Fibroblast of lung (primary cell): Measurements from ENCODE around the gene INSIG1. TPM values are rescaled to one million over a fixed set of nuclear protein-coding genes. Genes with fewer than 3 reads are reported as not detected.

Experiments
- DNase-seq, 2 donors: peaks; one replicate each; pipeline versions ENCODE4 v3.0.0 to v3.0.0-alpha.2; 2010; ENCODE audit warnings: low read depth in 2 of 2
- H2AFZ ChIP-seq: 2 replicates; pipeline ENCODE4 v1.5.1; 2012; ENCODE audit warnings: low read length, control low read depth, inconsistent platforms
- H3K27ac ChIP-seq: 2 replicates; pipeline ENCODE4 v1.5.1; 2011; ENCODE audit warnings: low read length, control low read depth; ENCODE audit not compliant: insufficient read depth
- H3K27me3 ChIP-seq: 2 replicates; pipeline ENCODE4 v1.5.1; 2011; ENCODE audit warnings: mild to moderate bottlenecking, low read length; ENCODE audit not compliant: control insufficient read depth, insufficient read depth
- H3K36me3 ChIP-seq: 2 replicates; pipeline ENCODE4 v1.5.1; 2011; ENCODE audit warnings: low read length; ENCODE audit not compliant: control insufficient read depth, insufficient read depth
- H3K4me1 ChIP-seq: 2 replicates; pipeline ENCODE4 v1.5.1; 2011; ENCODE audit warnings: low read length; ENCODE audit not compliant: control insufficient read depth, insufficient read depth; ENCODE audit errors: extremely low read depth
- H3K4me2 ChIP-seq: 2 replicates; pipeline ENCODE4 v1.5.1; 2011; ENCODE audit warnings: low read length, control low read depth; ENCODE audit not compliant: insufficient read depth; ENCODE audit errors: extremely low read depth
- H3K4me3 ChIP-seq, 4 experiments: fragments of 200-600 bp in 1 of 4; sonication (generic) in 1 of 4; replicated peaks in 1 of 4; 2 replicates each; pipeline ENCODE4 v1.5.1; 2011 to 2016; ENCODE audit warnings: low read length in 4 of 4, low read depth in 3 of 4, mild to moderate bottlenecking in 3 of 4, control low read depth in 2 of 4, inconsistent platforms in 1 of 4, mixed read lengths in 1 of 4; ENCODE audit not compliant: insufficient read depth in 1 of 4; ENCODE audit errors: control extremely low read depth in 1 of 4
- H3K79me2 ChIP-seq: 2 replicates; pipeline ENCODE4 v1.5.1; 2012; ENCODE audit warnings: mild to moderate bottlenecking, low read length, inconsistent platforms; ENCODE audit not compliant: control insufficient read depth, insufficient read depth
- H3K9ac ChIP-seq: 2 replicates; pipeline ENCODE4 v1.5.1; 2011; ENCODE audit warnings: mild to moderate bottlenecking, low read length, control low read depth; ENCODE audit not compliant: insufficient read depth
- H3K9me3 ChIP-seq: 2 replicates; pipeline ENCODE4 v1.5.1; 2012; ENCODE audit warnings: low read depth, low read length; ENCODE audit not compliant: control insufficient read depth, insufficient read depth
- H4K20me1 ChIP-seq: 2 replicates; pipeline ENCODE4 v1.5.1; 2011; ENCODE audit warnings: low read length; ENCODE audit not compliant: control insufficient read depth, insufficient read depth; ENCODE audit errors: extremely low read depth
- EZH2 ChIP-seq: IDR thresholded peaks from 2 replicates; pipeline ENCODE4 v1.5.1; 2012; ENCODE audit warnings: low read length, control low read depth, mild to moderate bottlenecking; ENCODE audit errors: missing control alignments
- polyA plus RNA-seq, 2 donors: library from polyadenylated mRNA; depleted of rRNA in 1 of 2; stranded (reverse) in 1 of 2; unstranded in 1 of 2; fragments of >200 nt; gene quantifications; 2 replicates each; pipeline ENCODE4 v1.2.1, GENCODE V29; 2011 to 2012; ENCODE audit warnings: missing spikeins in 1 of 2
- total RNA-seq: library from RNA; depleted of rRNA; stranded (reverse); fragments of >200 nt; gene quantifications from 2 replicates; pipeline ENCODE4 v1.2.1, GENCODE V29; 2014
- TF ChIP-seq, protein P1 (sequence below), 2 donors: IDR thresholded peaks in 1 of 2; conservative IDR thresholded peaks in 1 of 2; 1 replicate in 1 of 2; 2 replicates in 1 of 2; pipeline ENCODE4 v1.5.1; 2011 to 2012; ENCODE audit warnings: low read length in 2 of 2, control low read depth in 1 of 2, inconsistent platforms in 1 of 2, low read depth in 1 of 2, mild to moderate bottlenecking in 1 of 2

Gene INSIG1
- total and polyA plus RNA-seq, 2 donors (not counting 1 experiment from before 2014, with no cell fraction given): 216 to 353 TPM

DNA sequence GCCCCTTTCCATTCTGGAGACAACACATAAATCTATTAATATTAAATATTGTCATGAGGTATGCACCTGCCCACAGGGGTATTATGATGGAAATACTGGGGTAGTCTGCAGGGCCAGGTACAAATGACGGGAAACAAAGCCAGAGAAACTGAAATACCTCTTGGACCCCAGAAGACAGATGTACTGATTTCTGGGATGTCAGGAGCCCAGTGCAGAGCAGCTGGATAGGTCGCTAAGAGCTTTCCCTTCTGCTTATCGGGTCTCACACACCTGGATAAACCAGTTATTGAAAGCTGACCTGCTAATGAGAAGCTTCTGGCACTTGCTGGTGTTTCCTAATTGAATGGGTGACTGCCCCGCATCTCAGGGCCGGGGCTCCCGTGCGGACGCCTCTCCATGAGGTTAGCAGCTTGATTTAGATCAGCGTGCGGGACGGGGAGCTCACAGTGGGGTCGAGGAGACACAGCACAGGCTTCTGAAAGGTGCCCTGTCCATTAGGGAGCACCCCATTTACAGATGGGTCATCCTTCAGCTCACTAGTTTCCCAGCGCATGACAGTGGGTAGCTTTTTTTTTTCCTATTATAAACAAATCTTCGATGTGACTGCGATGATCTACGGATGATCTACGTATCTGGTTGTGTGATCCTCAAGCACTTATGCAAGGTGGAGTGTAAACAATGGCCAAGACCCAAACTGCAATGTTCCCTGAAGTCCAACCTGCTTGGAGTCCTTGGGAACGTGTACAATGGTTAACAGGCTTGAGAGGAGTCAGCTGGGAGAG, 1.5 kb upstream of the INSIG1 start:
- no peak for DNase-seq
- TF ChIP-seq, protein P1, sequence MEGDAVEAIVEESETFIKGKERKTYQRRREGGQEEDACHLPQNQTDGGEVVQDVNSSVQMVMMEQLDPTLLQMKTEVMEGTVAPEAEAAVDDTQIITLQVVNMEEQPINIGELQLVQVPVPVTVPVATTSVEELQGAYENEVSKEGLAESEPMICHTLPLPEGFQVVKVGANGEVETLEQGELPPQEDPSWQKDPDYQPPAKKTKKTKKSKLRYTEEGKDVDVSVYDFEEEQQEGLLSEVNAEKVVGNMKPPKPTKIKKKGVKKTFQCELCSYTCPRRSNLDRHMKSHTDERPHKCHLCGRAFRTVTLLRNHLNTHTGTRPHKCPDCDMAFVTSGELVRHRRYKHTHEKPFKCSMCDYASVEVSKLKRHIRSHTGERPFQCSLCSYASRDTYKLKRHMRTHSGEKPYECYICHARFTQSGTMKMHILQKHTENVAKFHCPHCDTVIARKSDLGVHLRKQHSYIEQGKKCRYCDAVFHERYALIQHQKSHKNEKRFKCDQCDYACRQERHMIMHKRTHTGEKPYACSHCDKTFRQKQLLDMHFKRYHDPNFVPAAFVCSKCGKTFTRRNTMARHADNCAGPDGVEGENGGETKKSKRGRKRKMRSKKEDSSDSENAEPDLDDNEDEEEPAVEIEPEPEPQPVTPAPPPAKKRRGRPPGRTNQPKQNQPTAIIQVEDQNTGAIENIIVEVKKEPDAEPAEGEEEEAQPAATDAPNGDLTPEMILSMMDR (conservative IDR thresholded peaks at IDR 0.05 in 1 of 2, IDR thresholded peaks at IDR 0.05 in 1 of 2; ENCODE audit: low read depth in 1 of 2, low read length in 2 of 2): no peak
- no peak for TF ChIP-seq EZH2

DNA sequence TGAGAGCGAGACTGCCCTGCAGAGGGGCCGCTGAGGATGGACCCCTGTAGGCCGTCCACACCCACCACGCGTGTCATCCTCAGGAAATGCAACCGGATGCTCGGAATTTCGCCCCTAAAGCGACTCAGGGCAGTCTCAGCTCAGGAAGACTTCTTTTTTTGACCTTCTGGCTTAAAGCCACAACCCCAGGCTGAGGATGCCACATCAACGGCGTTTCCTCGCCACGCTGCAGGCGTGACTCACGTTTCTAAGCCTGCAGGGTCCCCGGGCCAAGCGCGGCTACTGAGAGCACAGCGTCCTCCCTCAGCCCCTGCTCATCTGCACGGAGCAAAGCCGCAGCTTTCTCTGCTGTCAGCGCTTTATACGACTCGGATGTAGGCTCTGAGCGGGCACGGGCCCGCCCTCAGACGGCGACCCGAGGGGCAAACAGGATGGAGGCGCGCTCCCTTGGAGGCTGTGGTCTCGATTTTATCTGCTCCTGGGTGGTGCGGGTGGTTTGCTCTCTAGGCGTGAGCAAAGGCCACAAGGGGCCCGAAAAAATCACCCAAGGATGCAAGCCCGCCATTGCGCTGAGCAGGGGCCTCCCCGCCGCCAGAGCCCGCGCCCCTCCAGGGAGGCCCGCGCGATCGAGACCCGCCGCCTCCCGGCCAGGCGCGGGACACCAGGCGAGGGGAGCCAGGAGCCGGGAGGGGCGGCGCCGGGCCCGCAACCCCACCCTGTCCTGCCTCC, 726 bp upstream of the INSIG1 start:
- peak; percentile 77 to 84 for DNase-seq
- Histone ChIP-seq H4K20me1 (peaks cover 6% of the 10 kb centered on the region), H3K4me2 (peak overlapping the region; percentile 79), H3K27ac (peak overlapping the region; percentile 97), H3K4me1 (peaks cover 10% of the 10 kb centered on the region), H3K4me3 (peak overlapping the region; percentile 49 to 63 (median 58)), H2AFZ (no peak overlapping the region), H3K79me2 (peaks cover 38% of the 10 kb centered on the region), H3K36me3 (peaks cover 8% of the 10 kb centered on the region), H3K9ac (peak overlapping the region; percentile 89), H3K27me3 (no peaks in the 10 kb centered on the region), H3K9me3 (no peaks in the 10 kb centered on the region)
- no peak for TF ChIP-seq EZH2
- TF ChIP-seq, protein P1 (conservative IDR thresholded peaks at IDR 0.05 in 1 of 2, IDR thresholded peaks at IDR 0.05 in 1 of 2; ENCODE audit: low read depth in 1 of 2, low read length in 2 of 2): no peak

More for the DNA sequence above, 1.5 kb upstream of the INSIG1 start:
- no peaks in the 10 kb centered on the region for H3K9me3 ChIP-seq
- peaks cover 8% of the 10 kb centered on the region for H3K36me3 ChIP-seq
- peak overlapping the region; percentile 79 for H3K4me2 ChIP-seq
- H3K4me3 ChIP-seq: peak overlapping the region; percentile 49 to 63 (median 58)
- H2AFZ ChIP-seq: no peak overlapping the region
- H4K20me1 ChIP-seq: peaks cover 5% of the 10 kb centered on the region
- no peak overlapping the region for H3K9ac ChIP-seq
- peak overlapping the region; percentile 97 for H3K27ac ChIP-seq
- H3K4me1 ChIP-seq: peaks cover 10% of the 10 kb centered on the region
- no peaks in the 10 kb centered on the region for H3K27me3 ChIP-seq
- peaks cover 33% of the 10 kb centered on the region for H3K79me2 ChIP-seq

DNA sequence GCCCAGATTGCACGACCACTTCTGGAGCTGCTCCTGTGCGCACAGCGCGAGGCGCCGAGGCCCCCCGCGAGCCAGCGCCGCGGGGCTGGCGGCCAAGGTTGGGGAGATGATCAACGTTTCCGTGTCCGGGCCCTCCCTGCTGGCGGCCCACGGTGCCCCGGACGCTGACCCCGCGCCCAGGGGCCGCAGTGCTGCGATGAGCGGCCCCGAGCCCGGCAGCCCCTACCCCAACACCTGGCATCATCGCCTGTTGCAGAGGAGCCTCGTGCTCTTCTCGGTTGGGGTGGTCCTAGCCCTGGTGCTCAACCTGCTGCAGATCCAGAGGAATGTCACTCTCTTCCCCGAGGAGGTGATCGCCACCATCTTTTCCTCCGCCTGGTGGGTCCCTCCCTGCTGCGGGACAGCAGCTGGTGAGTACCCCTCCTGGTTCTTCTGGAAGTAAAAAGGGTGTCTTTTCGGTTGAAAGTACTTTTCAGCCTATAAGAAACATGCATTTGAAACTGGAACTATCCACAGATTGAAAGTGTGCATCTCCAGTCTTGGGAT, 683 bp downstream of the INSIG1 start:
- DNase-seq: no peak
- peaks cover 50% of the 10 kb centered on the region for H3K79me2 ChIP-seq
- peaks cover 10% of the 10 kb centered on the region for H3K4me1 ChIP-seq
- H3K36me3 ChIP-seq: peaks cover 11% of the 10 kb centered on the region
- H3K9me3 ChIP-seq: no peaks in the 10 kb centered on the region
- H2AFZ ChIP-seq: no peak overlapping the region
- H3K27me3 ChIP-seq: no peaks in the 10 kb centered on the region
- peak overlapping the region; percentile 91 for H3K27ac ChIP-seq
- peak overlapping the region; percentile 37 to 97 (median 94) for H3K4me3 ChIP-seq
- H4K20me1 ChIP-seq: peaks cover 12% of the 10 kb centered on the region
- peak overlapping the region; percentile 91 for H3K9ac ChIP-seq
- H3K4me2 ChIP-seq: peak overlapping the region; percentile 72
- TF ChIP-seq, protein P1 (conservative IDR thresholded peaks at IDR 0.05 in 1 of 2, IDR thresholded peaks at IDR 0.05 in 1 of 2; ENCODE audit: low read depth in 1 of 2, low read length in 2 of 2): no peak
- no peak for TF ChIP-seq EZH2
